GM12891 (cell line): ENCODE data around the gene ATP13A4.

Experiments used
- PAX5 ChIP-seq: IDR thresholded peaks from 2 replicates; pipeline ENCODE4 v1.6.1; 2011; ENCODE audit warnings: low read length, moderate library complexity, mild to moderate bottlenecking; ENCODE audit not compliant: insufficient read depth, severe bottlenecking
- POLR2A ChIP-seq: IDR thresholded peaks from 2 replicates; pipeline ENCODE4 v1.6.1; 2011; ENCODE audit warnings: low read depth, low read length, control low read depth
- POLR2AphosphoS5 ChIP-seq: IDR thresholded peaks from 2 replicates; pipeline ENCODE4 v1.6.1; 2011; ENCODE audit warnings: low read depth, low read length, control low read depth
- POU2F2 ChIP-seq: IDR thresholded peaks from 2 replicates; pipeline ENCODE4 v1.6.1; 2011; ENCODE audit warnings: low read depth, mild to moderate bottlenecking, control low read depth, low read length, moderate library complexity
- SPI1 ChIP-seq: IDR thresholded peaks from 2 replicates; pipeline ENCODE4 v1.6.1; 2011; ENCODE audit warnings: low read depth, low read length, control low read depth
- TAF1 ChIP-seq: IDR thresholded peaks from 2 replicates; pipeline ENCODE4 v1.6.1; 2011; ENCODE audit warnings: low read depth, low read length, control low read depth

- TF ChIP-seq POLR2A (no peak), POLR2AphosphoS5 (no peak), PAX5 (no peak), TAF1 (no peak), SPI1 (no peak), POU2F2 (no peak)
These were observed 34.4 kb upstream of the ATP13A4 start for GRCh38 chr3:193589129-193589528.
